IMR-90 (cell line): Measurements from ENCODE around the gene CAMKMT. TPM values are rescaled to one million over a fixed set of nuclear protein-coding genes. Genes with fewer than 3 reads are reported as not detected.

Experiments used
- ATAC-seq: fragments of 200-7000 bp; cut with Tn5 transposase; 2 replicates; pipeline ENCODE4 v1.9.1; 2020; ENCODE audit warnings: low read depth, mild to moderate bottlenecking, moderate library complexity
- BruUV-seq: library from RNA; stranded (reverse); fragments of 400-500 nt; replicated peaks from 2 replicates; lab custom pipeline; 2021; lab: Mats Ljungman, UMichigan
- CTCF ChIA-PET: fragments of 300-600 bp; formaldehyde crosslinking; extraction: SDS; loops from one replicate; lab custom pipeline; 2021; ENCODE audit warnings: antibody characterized with exemption; lab: Yijun Ruan, JAX
- POLR2A ChIA-PET: fragments of 300-600 bp; sonication (Branson Sonifier 250); formaldehyde crosslinking; loops from one replicate; lab custom pipeline; 2022; ENCODE audit warnings: antibody characterized with exemption; ENCODE audit not compliant: unreplicated experiment; lab: Charles Lee
- DNase-seq: peaks from one replicate; pipeline ENCODE4 v3.0.0; 2013
- H2AFZ ChIP-seq: replicated peaks from 2 replicates; pipeline ENCODE3; 2013; ENCODE audit warnings: low read length, mild to moderate bottlenecking; ENCODE audit not compliant: poor library complexity
- H2AK5ac ChIP-seq: 2 replicates; pipeline ENCODE4 v1.6.1; 2013; ENCODE audit warnings: low read depth, low read length, inconsistent platforms
- H2AK9ac ChIP-seq: replicated peaks from 2 replicates; pipeline ENCODE3; 2013; ENCODE audit warnings: mild to moderate bottlenecking, low read depth, low read length, moderate library complexity; ENCODE audit not compliant: poor library complexity
- H2BK120ac ChIP-seq: 2 replicates; pipeline ENCODE4 v1.6.1; 2013; ENCODE audit warnings: low read depth, low read length, inconsistent platforms
- H2BK15ac ChIP-seq: 3 replicates; pipeline ENCODE4 v1.6.1; 2013; ENCODE audit warnings: low read depth, low read length, inconsistent platforms
- H2BK20ac ChIP-seq: 2 replicates; pipeline ENCODE4 v1.6.1; 2013; ENCODE audit warnings: low read depth, mild to moderate bottlenecking, inconsistent platforms, low read length, moderate library complexity
- H2BK5ac ChIP-seq: 2 replicates; pipeline ENCODE4 v1.6.1; 2013; ENCODE audit warnings: mild to moderate bottlenecking, low read depth, low read length, inconsistent platforms; ENCODE audit not compliant: poor library complexity, severe bottlenecking
- H3K14ac ChIP-seq: replicated peaks from 2 replicates; pipeline ENCODE4 v1.6.1; 2013; ENCODE audit warnings: low read depth, low read length, inconsistent platforms
- H3K18ac ChIP-seq: 2 replicates; pipeline ENCODE4 v1.6.1; 2013; ENCODE audit warnings: low read depth, low read length, control low read depth
- H3K23ac ChIP-seq: 2 replicates; pipeline ENCODE4 v1.6.1; 2013; ENCODE audit warnings: low read depth, low read length, inconsistent platforms
- H3K27ac ChIP-seq: 2 replicates; pipeline ENCODE4 v1.5.1; 2013; ENCODE audit warnings: mild to moderate bottlenecking, control low read depth, low read length; ENCODE audit not compliant: insufficient read depth
- H3K27me3 ChIP-seq: 2 replicates; pipeline ENCODE4 v1.6.1; 2013; ENCODE audit warnings: low read length; ENCODE audit not compliant: control insufficient read depth, insufficient read depth
- H3K36me3 ChIP-seq: 2 replicates; pipeline ENCODE4 v1.6.1; 2013; ENCODE audit warnings: low read length, mixed read lengths; ENCODE audit not compliant: control insufficient read depth, insufficient read depth
- H3K4ac ChIP-seq: 2 replicates; pipeline ENCODE4 v1.6.1; 2013; ENCODE audit warnings: low read depth, low read length, inconsistent platforms
- H3K4me1 ChIP-seq: 2 replicates; pipeline ENCODE4 v1.6.1; 2013; ENCODE audit warnings: low read length, mixed read lengths; ENCODE audit not compliant: control insufficient read depth, insufficient read depth
- H3K4me2 ChIP-seq: 2 replicates; pipeline ENCODE4 v1.6.1; 2013; ENCODE audit warnings: low read depth, mild to moderate bottlenecking, control low read depth, low read length, moderate library complexity
- H3K4me3 ChIP-seq: 2 replicates; pipeline ENCODE4 v1.5.1; 2013; ENCODE audit warnings: low read depth, mild to moderate bottlenecking, control low read depth, low read length, moderate library complexity; ENCODE audit not compliant: insufficient read depth
- H3K56ac ChIP-seq: 2 replicates; pipeline ENCODE4 v1.6.1; 2013; ENCODE audit warnings: low read length, inconsistent platforms; ENCODE audit not compliant: insufficient read depth; ENCODE audit errors: extremely low read depth
- H3K79me1 ChIP-seq, 2 experiments: 2 replicates each; pipeline ENCODE4 v1.6.1; 2013; ENCODE audit warnings: low read length in 2 of 2, inconsistent platforms in 1 of 2, low read depth in 1 of 2
- H3K9ac ChIP-seq: 2 replicates; pipeline ENCODE4 v1.6.1; 2013; ENCODE audit warnings: low read depth, low read length, control low read depth
- H3K9me1 ChIP-seq: 2 replicates; pipeline ENCODE4 v1.6.1; 2013; ENCODE audit warnings: low read length, inconsistent platforms; ENCODE audit not compliant: insufficient read depth
- H3K9me3 ChIP-seq: 2 replicates; pipeline ENCODE4 v1.6.1; 2013; ENCODE audit warnings: low read length; ENCODE audit not compliant: control insufficient read depth, insufficient read depth
- H4K20me1 ChIP-seq: 2 replicates; pipeline ENCODE4 v1.6.1; 2013; ENCODE audit warnings: low read length, inconsistent platforms; ENCODE audit not compliant: insufficient read depth
- H4K5ac ChIP-seq: 2 replicates; pipeline ENCODE4 v1.6.1; 2013; ENCODE audit warnings: mild to moderate bottlenecking, low read depth, low read length, control low read depth
- H4K8ac ChIP-seq, 2 experiments: 2 replicates each; pipeline ENCODE4 v1.6.1; 2013; ENCODE audit warnings: low read depth in 2 of 2, low read length in 2 of 2, control low read depth in 1 of 2, inconsistent platforms in 1 of 2
- H4K91ac ChIP-seq: 2 replicates; pipeline ENCODE4 v1.6.1; 2013; ENCODE audit warnings: low read depth, low read length, inconsistent platforms; ENCODE audit not compliant: insufficient read depth
- BHLHE40 ChIP-seq: fragments of 150-350 bp; IDR thresholded peaks from 2 replicates; pipeline ENCODE4 v1.6.1; 2016; ENCODE audit warnings: mild to moderate bottlenecking, low read depth, low read length
- CEBPB ChIP-seq: IDR thresholded peaks from 2 replicates; pipeline ENCODE4 v1.6.1; 2012; ENCODE audit warnings: low read depth, low read length, improper control_type of control experiment
- CHD1 ChIP-seq: IDR thresholded peaks from 2 replicates; pipeline ENCODE4 v1.6.1; 2012; ENCODE audit warnings: low read depth, low read length, improper control_type of control experiment
- FOS ChIP-seq: fragments of 150-350 bp; IDR thresholded peaks from 2 replicates; pipeline ENCODE4 v1.6.1; 2016; ENCODE audit warnings: low read depth, low read length
- MAFK ChIP-seq: IDR thresholded peaks from 2 replicates; pipeline ENCODE4 v1.6.1; 2012; ENCODE audit warnings: low read depth, low read length, improper control_type of control experiment
- MAZ ChIP-seq: IDR thresholded peaks from 2 replicates; pipeline ENCODE4 v1.6.1; 2012; ENCODE audit warnings: low read depth, mild to moderate bottlenecking, low read length, improper control_type of control experiment, moderate library complexity, borderline replicate concordance
- NFE2L2 ChIP-seq: fragments of 150-350 bp; IDR thresholded peaks from 2 replicates; pipeline ENCODE4 v1.6.1; 2016; ENCODE audit warnings: low read depth, mild to moderate bottlenecking, low read length
- POLR2A ChIP-seq: IDR thresholded peaks from 2 replicates; pipeline ENCODE4 v1.6.1; 2012; ENCODE audit warnings: mild to moderate bottlenecking, low read depth, low read length
- RAD21 ChIP-seq: IDR thresholded peaks from 2 replicates; pipeline ENCODE4 v1.6.1; 2012; ENCODE audit warnings: low read length, improper control_type of control experiment
- RCOR1 ChIP-seq: IDR thresholded peaks from 2 replicates; pipeline ENCODE4 v1.6.1; 2012; ENCODE audit warnings: mild to moderate bottlenecking, low read length, improper control_type of control experiment; ENCODE audit not compliant: insufficient replicate concordance
- SMC3 ChIP-seq: fragments of 150-350 bp; IDR thresholded peaks from 2 replicates; pipeline ENCODE4 v1.6.1; 2016; ENCODE audit warnings: low read depth, mild to moderate bottlenecking, antibody characterized with exemption, low read length, moderate library complexity
- WGBS, 2 experiments: methylation state at CpG; one replicate each; pipeline versions ENCODE4 v1.1.5 to v1.1.7; 2013; ENCODE audit warnings: missing lambda C conversion rate in 2 of 2; ENCODE audit not compliant: insufficient read length in 1 of 2; ENCODE audit errors: extremely low coverage in 2 of 2; 5-methylcytosine and 5-hydroxymethylcytosine counted together
- dilution Hi-C: fragments of 300-500 bp; cut with HindIII; formaldehyde crosslinking; loops from one replicate; pipeline ENCODE4 v1.14.3; 2018; ENCODE audit warnings: low sequenced_read_pairs; ENCODE audit not compliant: unreplicated experiment
- in situ Hi-C: fragments of 300-500 bp; cut with MboI; formaldehyde crosslinking; loops from 3 replicates; pipeline ENCODE4 v1.14.3; 2019; ENCODE audit warnings: low sequenced_read_pairs, inconsistent platforms, mixed read lengths
- intact Hi-C: fragments of 100-400 bp; cut with micrococcal nuclease; formaldehyde crosslinking; loops from 2 replicates; pipeline ENCODE4 v1.10.0; 2022
- polyA plus RNA-seq, 3 experiments: library from polyadenylated mRNA; depleted of rRNA; stranded (reverse); fragments of >200 nt; gene quantifications; 2 replicates each; pipeline ENCODE4 v1.2.3, GENCODE V29; 2012; ENCODE audit warnings: low replicate concordance in 1 of 3
- total RNA-seq: library from RNA; depleted of rRNA; stranded (reverse); fragments of >200 nt; gene quantifications from 2 replicates; pipeline ENCODE4 v1.2.3, GENCODE V29; 2012
- TF ChIP-seq, protein P1 (sequence below): conservative IDR thresholded peaks from 2 replicates; pipeline ENCODE4 v1.5.1; 2012; ENCODE audit warnings: mild to moderate bottlenecking, low read depth, low read length, improper control_type of control experiment
- TF ChIP-seq, protein P2 (sequence below): fragments of 150-350 bp; IDR thresholded peaks from 2 replicates; pipeline ENCODE4 v1.6.1; 2016; ENCODE audit warnings: low read depth, mild to moderate bottlenecking, low read length, moderate library complexity, borderline replicate concordance

CAMKMT gene
- total and polyA plus RNA-seq, 2 of the 4 experiments (the other 2 are of a cell fraction): 4.4 to 6.8 TPM

DNA sequence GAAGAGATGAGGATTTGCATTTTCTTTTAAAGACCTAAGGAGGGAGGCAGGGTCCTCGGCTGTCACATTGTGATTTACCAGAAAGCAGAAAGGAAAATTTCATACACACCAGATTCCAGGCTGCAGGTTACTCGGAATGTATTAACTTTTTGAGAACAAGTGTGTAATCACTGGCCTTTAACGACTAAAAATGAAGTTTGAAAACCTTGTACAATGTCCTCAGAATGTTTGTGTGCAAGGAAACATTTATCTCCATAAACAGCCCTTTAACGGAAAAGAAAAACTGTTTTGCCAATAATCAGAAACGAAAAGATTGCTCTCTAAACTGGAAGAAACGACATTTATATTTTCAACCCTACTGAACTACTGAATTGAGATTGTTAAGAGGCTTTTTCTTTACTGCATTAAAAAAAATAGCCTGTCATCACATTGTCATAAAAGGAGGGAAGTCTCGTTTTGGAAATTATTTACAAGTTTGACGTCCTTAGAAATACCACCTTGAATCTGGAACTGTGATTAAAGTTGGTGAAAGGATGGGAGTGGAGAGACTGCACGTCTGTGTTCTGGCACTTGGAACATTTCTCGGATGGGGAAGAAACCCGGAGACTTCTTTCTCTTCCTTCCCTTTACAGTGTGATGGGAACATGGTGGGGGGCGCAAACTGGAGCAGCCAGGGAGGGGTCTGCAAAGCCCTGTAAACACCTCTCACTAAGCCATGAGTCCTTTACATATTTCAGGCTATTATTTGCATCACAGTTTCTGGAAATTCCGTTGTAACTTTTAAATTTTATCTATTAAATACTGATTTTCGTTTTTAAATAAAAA is 445.7 kb downstream of the CAMKMT start (continued):
- no peak for TF ChIP-seq CHD1

DNA sequence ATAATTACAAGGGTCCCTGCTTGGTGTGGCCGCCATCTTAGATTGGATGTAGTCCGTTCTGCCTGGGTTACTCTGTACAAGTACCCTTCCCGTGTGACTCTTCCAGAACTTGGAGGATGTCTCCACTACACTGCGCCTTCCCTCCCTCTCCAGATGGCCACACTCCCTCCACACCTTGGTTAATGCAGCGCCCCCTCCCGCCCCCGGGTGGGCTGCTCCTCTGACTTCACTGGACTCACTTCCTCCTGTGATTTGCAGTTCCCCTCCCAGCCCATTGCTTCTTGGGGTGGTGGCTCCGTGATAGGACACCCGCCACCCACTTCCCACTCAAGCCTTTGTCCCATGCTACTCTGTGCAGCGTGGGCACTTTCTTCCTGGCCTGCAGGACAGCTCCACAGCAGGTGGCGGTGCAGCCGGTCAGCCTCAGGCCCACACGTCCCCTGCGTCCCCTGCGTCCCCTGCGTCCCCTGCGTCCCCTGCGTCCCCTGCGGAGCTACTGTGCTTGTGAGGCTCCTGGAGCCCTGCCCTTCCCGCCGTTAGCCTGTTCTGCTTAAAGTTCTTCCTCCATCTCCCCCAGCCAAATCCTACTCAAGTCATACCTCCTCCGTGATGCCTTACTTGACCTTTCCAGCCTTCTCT is 449.3 kb downstream of the CAMKMT start:
- no peak overlapping the region for H2BK120ac ChIP-seq
- H3K9me1 ChIP-seq: no peaks in the 10 kb centered on the region
- H2AFZ ChIP-seq: no peak overlapping the region
- no peak overlapping the region for H3K23ac ChIP-seq
- no peaks in the 10 kb centered on the region for H3K4me1 ChIP-seq
- ATAC-seq (no peak), DNase-seq (no peak)
- H3K18ac ChIP-seq: no peak overlapping the region
- H3K27me3 ChIP-seq: peaks cover 17% of the 10 kb centered on the region
- dilution Hi-C loops: no loop called here
- no peak overlapping the region for H2BK20ac ChIP-seq
- no peak overlapping the region for H4K8ac ChIP-seq
- intact Hi-C loops: no loop called here
- H2AK9ac ChIP-seq: no peak overlapping the region
- H3K36me3 ChIP-seq: no peaks in the 10 kb centered on the region
- no peaks in the 10 kb centered on the region for H3K79me1 ChIP-seq
- no peak overlapping the region for H3K14ac ChIP-seq
- H2AK5ac ChIP-seq: no peak overlapping the region
- H3K4me2 ChIP-seq: no peak overlapping the region
- no peak overlapping the region for H4K91ac ChIP-seq
- WGBS, 2 experiments: 76% methylated on average over 12 of the region's 22 CpGs; no CpG with 5 or more reads in 1 of the 2 experiments
- in situ Hi-C loops: no loop called here
- no peak overlapping the region for H3K56ac ChIP-seq
- no peak overlapping the region for H3K27ac ChIP-seq
- H4K20me1 ChIP-seq: no peaks in the 10 kb centered on the region
- BruUV-seq: no TSS peak
- H3K9me3 ChIP-seq: no peaks in the 10 kb centered on the region
- H2BK15ac ChIP-seq: no peak overlapping the region
- no peak overlapping the region for H3K4me3 ChIP-seq
- no peak overlapping the region for H4K5ac ChIP-seq
- no peak overlapping the region for H3K9ac ChIP-seq
- ChIA-PET CTCF (interaction anchor here (0.6 kb wide), 1 partner anchor 63 kb away, joined by 3 read pairs; no protein-coding TSS in a partner anchor), POLR2A (no interaction called here)
- H3K4ac ChIP-seq: no peak overlapping the region
- no peak overlapping the region for H2BK5ac ChIP-seq
- TF ChIP-seq, protein P1, sequence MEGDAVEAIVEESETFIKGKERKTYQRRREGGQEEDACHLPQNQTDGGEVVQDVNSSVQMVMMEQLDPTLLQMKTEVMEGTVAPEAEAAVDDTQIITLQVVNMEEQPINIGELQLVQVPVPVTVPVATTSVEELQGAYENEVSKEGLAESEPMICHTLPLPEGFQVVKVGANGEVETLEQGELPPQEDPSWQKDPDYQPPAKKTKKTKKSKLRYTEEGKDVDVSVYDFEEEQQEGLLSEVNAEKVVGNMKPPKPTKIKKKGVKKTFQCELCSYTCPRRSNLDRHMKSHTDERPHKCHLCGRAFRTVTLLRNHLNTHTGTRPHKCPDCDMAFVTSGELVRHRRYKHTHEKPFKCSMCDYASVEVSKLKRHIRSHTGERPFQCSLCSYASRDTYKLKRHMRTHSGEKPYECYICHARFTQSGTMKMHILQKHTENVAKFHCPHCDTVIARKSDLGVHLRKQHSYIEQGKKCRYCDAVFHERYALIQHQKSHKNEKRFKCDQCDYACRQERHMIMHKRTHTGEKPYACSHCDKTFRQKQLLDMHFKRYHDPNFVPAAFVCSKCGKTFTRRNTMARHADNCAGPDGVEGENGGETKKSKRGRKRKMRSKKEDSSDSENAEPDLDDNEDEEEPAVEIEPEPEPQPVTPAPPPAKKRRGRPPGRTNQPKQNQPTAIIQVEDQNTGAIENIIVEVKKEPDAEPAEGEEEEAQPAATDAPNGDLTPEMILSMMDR: no peak
- TF ChIP-seq POLR2A (no peak), BHLHE40 (no peak), RCOR1 (no peak), MAZ (no peak), CEBPB (no peak), CHD1 (no peak), RAD21 (no peak), FOS (no peak), SMC3 (no peak), MAFK (no peak), NFE2L2 (no peak)
- TF ChIP-seq, protein P2, sequence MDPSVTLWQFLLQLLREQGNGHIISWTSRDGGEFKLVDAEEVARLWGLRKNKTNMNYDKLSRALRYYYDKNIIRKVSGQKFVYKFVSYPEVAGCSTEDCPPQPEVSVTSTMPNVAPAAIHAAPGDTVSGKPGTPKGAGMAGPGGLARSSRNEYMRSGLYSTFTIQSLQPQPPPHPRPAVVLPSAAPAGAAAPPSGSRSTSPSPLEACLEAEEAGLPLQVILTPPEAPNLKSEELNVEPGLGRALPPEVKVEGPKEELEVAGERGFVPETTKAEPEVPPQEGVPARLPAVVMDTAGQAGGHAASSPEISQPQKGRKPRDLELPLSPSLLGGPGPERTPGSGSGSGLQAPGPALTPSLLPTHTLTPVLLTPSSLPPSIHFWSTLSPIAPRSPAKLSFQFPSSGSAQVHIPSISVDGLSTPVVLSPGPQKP: no peak
